Transverse colon (tissue), 4 donors: Measurements from ENCODE around the gene OMA1. TPM values are rescaled to one million over a fixed set of nuclear protein-coding genes. Genes with fewer than 3 reads are reported as not detected.

ENCODE experiments used
- DNase-seq: peaks from one replicate; pipeline ENCODE4 v3.0.0-alpha.2; 2019
- H3K27ac ChIP-seq, 4 donors: fragments of 200-600 bp; sonication (generic); 2 replicates each; pipeline ENCODE4 v1.5.1; 2016 to 2018; ENCODE audit warnings: inconsistent platforms in 4 of 4
- H3K27me3 ChIP-seq: fragments of 200-600 bp; sonication (generic); 2 replicates; pipeline ENCODE4 v1.5.1; 2017; ENCODE audit warnings: inconsistent platforms
- H3K36me3 ChIP-seq, 4 donors: fragments of 200-600 bp; sonication (generic); 2 replicates each; pipeline ENCODE4 v1.5.1; 2017 to 2019; ENCODE audit warnings: inconsistent platforms in 4 of 4
- H3K4me1 ChIP-seq, 4 donors: fragments of 200-600 bp; sonication (generic); 2 replicates each; pipeline ENCODE4 v1.5.1; 2017 to 2020; ENCODE audit warnings: inconsistent platforms in 4 of 4
- H3K4me3 ChIP-seq, 4 donors: fragments of 200-600 bp; sonication (generic); 1 replicate in 1 of 4; 2 replicates in 3 of 4; pipeline versions ENCODE4 v1.5.1 to v1.6.1; 2017 to 2019; ENCODE audit warnings: inconsistent platforms in 4 of 4
- H3K9me3 ChIP-seq, 2 donors: fragments of 200-600 bp; sonication (generic); 2 replicates each; pipeline ENCODE4 v1.5.1; 2017 to 2019; ENCODE audit warnings: inconsistent platforms in 2 of 2
- CTCF ChIP-seq, 5 experiments: fragments of 200-600 bp in 3 of 5; fragments of 450-650 bp in 2 of 5; sonication (generic) in 3 of 5; IDR thresholded peaks; 1 replicate in 2 of 5; 2 replicates in 3 of 5; pipeline ENCODE4 v1.5.1; 2016 to 2017; ENCODE audit warnings: antibody characterized with exemption in 5 of 5, inconsistent platforms in 3 of 5, mild to moderate bottlenecking in 2 of 5, moderate library complexity in 1 of 5
- EP300 ChIP-seq: sonication (generic); formaldehyde crosslinking; IDR thresholded peaks from one replicate; pipeline ENCODE4 v1.6.1; 2017; ENCODE audit warnings: antibody characterized with exemption, low read depth
- POLR2A ChIP-seq: fragments of 450-650 bp; IDR thresholded peaks from one replicate; pipeline ENCODE4 v1.6.1; 2016; ENCODE audit warnings: antibody characterized with exemption, mild to moderate bottlenecking, moderate library complexity
- POLR2AphosphoS5 ChIP-seq, 3 donors: sonication (generic); formaldehyde crosslinking; IDR thresholded peaks; one replicate each; pipeline ENCODE4 v1.6.1; 2016; ENCODE audit warnings: antibody characterized with exemption in 3 of 3
- WGBS, 2 donors: methylation state at CpG; one replicate each; pipeline ENCODE4 v1.1.5; 2018; ENCODE audit warnings: low coverage in 1 of 2; 5-methylcytosine and 5-hydroxymethylcytosine counted together
- in situ Hi-C, 4 donors: fragments of 200-750 bp; cut with MboI; loops; one replicate each; pipeline versions ENCODE4 v1.15.0 to v1.15.1; 2017; ENCODE audit warnings: low sequenced_read_pairs in 3 of 4, low pct_ligation_motif_present in 1 of 4, low pct_unique_long_range_greater_than_20kb in 1 of 4
- intact Hi-C: fragments of 100-400 bp; cut with DNase I; formaldehyde crosslinking; loops from one replicate; pipeline ENCODE4 v1.15.1; 2023; ENCODE audit warnings: low total_unique reads
- total RNA-seq, 4 donors: library from RNA; depleted of rRNA; stranded (reverse); fragments of >200 nt; gene quantifications; one replicate each; pipeline ENCODE4 v1.1.0, GENCODE V29; 2016

OMA1 gene
- total RNA-seq, 4 donors from 2014 or later = 6.4 to 29.4 (median 20.0) TPM

- no peak for DNase-seq
- Histone ChIP-seq H3K9me3 (no peaks in the 10 kb centered on the region), H3K36me3 (no peaks in the 10 kb centered on the region), H3K4me1 (no peaks in the 10 kb centered on the region), H3K4me3 (no peak overlapping the region), H3K27me3 (peaks cover 37% of the 10 kb centered on the region), H3K27ac (no peak overlapping the region)
- in situ Hi-C loops = no loop called here
- no peak for TF ChIP-seq POLR2AphosphoS5 (IDR thresholded peaks at IDR 0.05)
- no peak for TF ChIP-seq EP300
- no peak for TF ChIP-seq CTCF (IDR thresholded peaks at IDR 0.05)
- TF ChIP-seq POLR2A = no peak
- WGBS, 2 donors = 90% methylated on average over 2 of the region's 2 CpGs; no CpG with 5 or more reads in 1 of the 2 donors
- intact Hi-C loops = no loop called here
Observed at GRCh38 chr1:58570817-58571216, 24.3 kb upstream of the OMA1 start.

GRCh38 chr1:58570094-58570493 is 23.6 kb upstream of the OMA1 start:
- Histone ChIP-seq H3K4me3 (no peak overlapping the region), H3K4me1 (no peaks in the 10 kb centered on the region), H3K36me3 (no peaks in the 10 kb centered on the region), H3K27me3 (peaks cover 30% of the 10 kb centered on the region), H3K27ac (no peak overlapping the region), H3K9me3 (no peaks in the 10 kb centered on the region)
- in situ Hi-C loops (no loop called here), intact Hi-C loops (no loop called here)
- no peak for TF ChIP-seq POLR2A
- no peak for TF ChIP-seq EP300
- TF ChIP-seq POLR2AphosphoS5 (IDR thresholded peaks at IDR 0.05) = no peak
- TF ChIP-seq CTCF (IDR thresholded peaks at IDR 0.05) = no peak
- no peak for DNase-seq

- in situ Hi-C loops (no loop called here), intact Hi-C loops (no loop called here)
- no peak for DNase-seq
- Histone ChIP-seq H3K27ac (no peak overlapping the region), H3K36me3 (no peaks in the 10 kb centered on the region), H3K4me1 (no peaks in the 10 kb centered on the region), H3K27me3 (peaks cover 18% of the 10 kb centered on the region), H3K4me3 (no peak overlapping the region), H3K9me3 (no peaks in the 10 kb centered on the region)
- WGBS, 2 donors = 61 to 85% methylated on average over 3 to 5 of the region's 5 CpGs
- TF ChIP-seq EP300 (no peak), CTCF (IDR thresholded peaks at IDR 0.05) (no peak)
Observed at GRCh38 chr1:58568911-58569310, 22.4 kb upstream of the OMA1 start.

GRCh38 chr1:58568271-58568860 is 21.8 kb upstream of the OMA1 start:
- H3K36me3 ChIP-seq = no peaks in the 10 kb centered on the region
- DNase-seq = no peak
- in situ Hi-C loops = no loop called here
- TF ChIP-seq EP300 (no peak), POLR2A (no peak), POLR2AphosphoS5 (IDR thresholded peaks at IDR 0.05) (no peak), CTCF (IDR thresholded peaks at IDR 0.05) (no peak)
- no peak overlapping the region for H3K4me3 ChIP-seq
- no peaks in the 10 kb centered on the region for H3K9me3 ChIP-seq
- intact Hi-C loops = no loop called here
- 71 to 72% methylated on average over 4 of the region's 4 CpGs for WGBS, 2 donors
- H3K27me3 ChIP-seq = peaks cover 15% of the 10 kb centered on the region
- H3K4me1 ChIP-seq = no peaks in the 10 kb centered on the region
- no peak overlapping the region for H3K27ac ChIP-seq
